ENCODE data around the gene ATPAF1. TPM values are rescaled to one million over a fixed set of nuclear protein-coding genes. Genes with fewer than 3 reads are reported as not detected.
A peak's percentile ranks its signal among the peaks of the same experiment; 100 is the strongest.

ATPAF1 gene
- total and polyA plus RNA-seq, 4 experiments from 2014 or later: 32.9 to 128 (median 57.1) TPM

GRCh38 chr1:46605232-46605631 lies 62.9 kb downstream of the ATPAF1 start:
- no peaks in the 10 kb centered on the region for H3K27me3 ChIP-seq (ENCODE audit: insufficient read depth, low read length)
- ChIA-PET CTCF (ENCODE audit: partially characterized antibody) (interaction anchor here (1.0 to 5.3 kb wide), 7 partner anchors 9 to 120 kb away, joined by 3 to 37 read pairs (median 5); partner anchors contain the start of genes ATPAF1 and MOB3C), POLR2A (ENCODE audit: partially characterized antibody) (interaction anchor here (0.6 to 8.7 kb wide), 9 partner anchors 11 to 354 kb away, joined by 3 to 182 read pairs (median 10); partner anchors contain the start of genes ATPAF1, EFCAB14 and MOB3C)
- DNase-seq: peak; percentile 30 to 66 (median 43)
- peaks cover 40 to 68% (median 57%) of the 10 kb centered on the region in 4 donors for H3K4me1 Mint-ChIP-seq
- peaks cover 19% of the 10 kb centered on the region for H3K36me3 ChIP-seq (ENCODE audit: insufficient read depth, low read length)
- peaks cover 24 to 33% of the 10 kb centered on the region in 2 donors for H3K36me3 Mint-ChIP-seq
- peak overlapping the region; percentile 93 to 97 (median 94) for H3K4me3 Mint-ChIP-seq
- peak overlapping the region; percentile 71 for H3K27ac ChIP-seq (ENCODE audit: low read depth, low read length)
- H3K27ac Mint-ChIP-seq: peak overlapping the region; percentile 41 to 97 (median 90)
- no peaks in the 10 kb centered on the region for H3K9me3 ChIP-seq (ENCODE audit: control insufficient read depth in 1 of 2, low read length in 2 of 2)
- peak overlapping the region in 1 of 2 donors; percentile 63 for H3K4me3 ChIP-seq (ENCODE audit: low read length in 2 of 2)
- intact Hi-C loops (cut with micrococcal nuclease): loop anchor here (10.0 kb wide), 1 partner anchor 70 kb away; a partner anchor contains a TSS
- H3K27me3 Mint-ChIP-seq: no peaks in the 10 kb centered on the region
- H3K9me3 Mint-ChIP-seq: no peaks in the 10 kb centered on the region
- H3K4me1 ChIP-seq (ENCODE audit: insufficient read depth, low read length): peaks cover 45% of the 10 kb centered on the region

- Histone ChIP-seq H3K27ac (ENCODE audit: low read depth, low read length) (peak within 1 kb of the TSS; percentile 71), H3K4me1 (ENCODE audit: insufficient read depth, low read length) (peaks cover 57% of the 10 kb centered on the region), H3K9me3 (ENCODE audit: control insufficient read depth in 1 of 2, low read length in 2 of 2) (no peaks in the 10 kb centered on the region), H3K36me3 (ENCODE audit: insufficient read depth, low read length) (peaks cover 10% of the 10 kb centered on the region), H3K4me3 (ENCODE audit: low read length in 2 of 2) (peak within 1 kb of the TSS; percentile 63 to 86), H3K27me3 (ENCODE audit: insufficient read depth, low read length) (no peaks in the 10 kb centered on the region)
- H3K4me3 Mint-ChIP-seq: peak within 1 kb of the TSS; percentile 93 to 97 (median 94)
- ChIA-PET CTCF (ENCODE audit: partially characterized antibody) (interaction anchor here (0.6 to 5.3 kb wide), 12 partner anchors 10 to 122 kb away, joined by 3 to 37 read pairs (median 4); partner anchors contain the start of gene MOB3C), POLR2A (ENCODE audit: partially characterized antibody) (interaction anchor here (0.7 to 8.7 kb wide), 20 partner anchors 11 to 917 kb away, joined by 3 to 182 read pairs (median 4); partner anchors contain the start of genes ATPAF1, EFCAB14, GPBP1L1 and MOB3C)
- DNase-seq: peak; percentile 98 to 99 (median 99)
- H3K36me3 Mint-ChIP-seq: peaks cover 12 to 21% of the 10 kb centered on the region in 2 donors
- no peaks in the 10 kb centered on the region for H3K9me3 Mint-ChIP-seq
- H3K27ac Mint-ChIP-seq: peak within 1 kb of the TSS; percentile 90 to 97 (median 95)
- H3K27me3 Mint-ChIP-seq: no peaks in the 10 kb centered on the region
- intact Hi-C loops (cut with micrococcal nuclease): loop anchor here (1.0 to 10.0 kb wide), 4 partner anchors 12 to 115 kb away; partner anchors contain the start of genes ATPAF1, EFCAB14 and MOB3C
- H3K4me1 Mint-ChIP-seq: peaks cover 49 to 77% (median 63%) of the 10 kb centered on the region in 4 donors
These were observed 64.2 kb downstream of the ATPAF1 start, which contains the start of gene MKNK1 for GRCh38 chr1:46603858-46604549. TSS of gene MKNK1 (minus strand) at chr1:46604268. CDS start at chr1:46583327, 20,941 bp downstream.

- ChIA-PET CTCF (ENCODE audit: partially characterized antibody) (interaction anchor here (0.6 to 5.3 kb wide), 10 partner anchors 10 to 123 kb away, joined by 3 to 37 read pairs (median 4); partner anchors contain the start of gene MOB3C), POLR2A (ENCODE audit: partially characterized antibody) (interaction anchor here (0.8 to 8.7 kb wide), 16 partner anchors 10 to 116 kb away, joined by 3 to 182 read pairs (median 4); partner anchors contain the start of genes ATPAF1, EFCAB14 and MOB3C)
- Mint-ChIP-seq H3K36me3 (peaks cover 8 to 15% of the 10 kb centered on the region in 2 donors), H3K4me3 (peak overlapping the region; percentile 93 to 97 (median 94)), H3K27ac (peak overlapping the region; percentile 90 to 97 (median 95)), H3K4me1 (peaks cover 51 to 82% (median 67%) of the 10 kb centered on the region in 4 donors), H3K9me3 (no peaks in the 10 kb centered on the region), H3K27me3 (no peaks in the 10 kb centered on the region)
- H3K4me3 ChIP-seq (ENCODE audit: low read length in 2 of 2): peak overlapping the region; percentile 60 to 86
- peaks cover 62% of the 10 kb centered on the region for H3K4me1 ChIP-seq (ENCODE audit: insufficient read depth, low read length)
- peaks cover 5% of the 10 kb centered on the region for H3K36me3 ChIP-seq (ENCODE audit: insufficient read depth, low read length)
- peak overlapping the region; percentile 71 for H3K27ac ChIP-seq (ENCODE audit: low read depth, low read length)
- intact Hi-C loops (cut with micrococcal nuclease): loop anchor here (10.0 kb wide), 1 partner anchor 69 kb away; a partner anchor contains a TSS
- no peaks in the 10 kb centered on the region for H3K27me3 ChIP-seq (ENCODE audit: insufficient read depth, low read length)
- H3K9me3 ChIP-seq (ENCODE audit: control insufficient read depth in 1 of 2, low read length in 2 of 2): no peaks in the 10 kb centered on the region
- no peak for DNase-seq
These were observed 64.7 kb downstream of the ATPAF1 start for GRCh38 chr1:46603481-46603857.

GRCh38 chr1:46601257-46602007 lies 66.7 kb downstream of the ATPAF1 start:
- Mint-ChIP-seq H3K36me3 (peaks cover 15 to 18% of the 10 kb centered on the region in 2 donors), H3K4me1 (peaks cover 54 to 95% (median 76%) of the 10 kb centered on the region in 4 donors), H3K27ac (peak overlapping the region in 6 of 7 donors; percentile 16 to 87 (median 48)), H3K4me3 (peak overlapping the region in 7 of 8 donors; percentile 28 to 85 (median 76)), H3K9me3 (no peaks in the 10 kb centered on the region), H3K27me3 (no peaks in the 10 kb centered on the region)
- no peak for DNase-seq
- H3K4me1 ChIP-seq (ENCODE audit: insufficient read depth, low read length): peaks cover 61% of the 10 kb centered on the region
- no peak overlapping the region for H3K27ac ChIP-seq (ENCODE audit: low read depth, low read length)
- CTCF ChIA-PET (ENCODE audit: partially characterized antibody): no interaction called here
- POLR2A ChIA-PET (ENCODE audit: partially characterized antibody): interaction anchor here (0.6 to 8.7 kb wide), 3 partner anchors 14 to 118 kb away, joined by 4 to 182 read pairs (median 4); partner anchors contain the start of gene MOB3C
- no peaks in the 10 kb centered on the region for H3K9me3 ChIP-seq (ENCODE audit: control insufficient read depth in 1 of 2, low read length in 2 of 2)
- intact Hi-C loops (cut with micrococcal nuclease): loop anchor here (10.0 kb wide), 1 partner anchor 67 kb away; a partner anchor contains a TSS
- no peak overlapping the region for H3K4me3 ChIP-seq (ENCODE audit: low read length in 2 of 2)
- no peaks in the 10 kb centered on the region for H3K36me3 ChIP-seq (ENCODE audit: insufficient read depth, low read length)
- H3K27me3 ChIP-seq (ENCODE audit: insufficient read depth, low read length): no peaks in the 10 kb centered on the region

- intact Hi-C loops (cut with micrococcal nuclease): no loop called here
- H3K27me3 Mint-ChIP-seq: no peaks in the 10 kb centered on the region
- peak overlapping the region in 6 of 8 donors; percentile 3 to 69 (median 14) for H3K4me3 Mint-ChIP-seq
These were observed 68.8 kb downstream of the ATPAF1 start for GRCh38 chr1:46599059-46599970.

GRCh38 chr1:46596846-46597245 lies 71.3 kb downstream of the ATPAF1 start:
- H3K9me3 Mint-ChIP-seq: no peaks in the 10 kb centered on the region
- ChIA-PET POLR2A (ENCODE audit: partially characterized antibody) (no interaction called here), CTCF (ENCODE audit: partially characterized antibody) (no interaction called here)
- no peaks in the 10 kb centered on the region for H3K27me3 ChIP-seq (ENCODE audit: insufficient read depth, low read length)
- no peak overlapping the region for H3K4me3 ChIP-seq (ENCODE audit: low read length in 2 of 2)
- intact Hi-C loops (cut with micrococcal nuclease): no loop called here
- H3K36me3 Mint-ChIP-seq: peaks cover 32 to 37% of the 10 kb centered on the region in 2 donors
- H3K27ac Mint-ChIP-seq: peak overlapping the region in 4 of 7 donors; percentile 30 to 82 (median 41)
- no peak for DNase-seq
- H3K27ac ChIP-seq (ENCODE audit: low read depth, low read length): no peak overlapping the region
- peaks cover 49% of the 10 kb centered on the region for H3K4me1 ChIP-seq (ENCODE audit: insufficient read depth, low read length)
- no peaks in the 10 kb centered on the region for H3K27me3 Mint-ChIP-seq
- no peaks in the 10 kb centered on the region for H3K9me3 ChIP-seq (ENCODE audit: control insufficient read depth in 1 of 2, low read length in 2 of 2)
- H3K4me3 Mint-ChIP-seq: no peak overlapping the region
- peaks cover 44 to 85% (median 64%) of the 10 kb centered on the region in 4 donors for H3K4me1 Mint-ChIP-seq
- H3K36me3 ChIP-seq (ENCODE audit: insufficient read depth, low read length): peaks cover 10% of the 10 kb centered on the region

More at GRCh38 chr1:46599059-46599970, 68.8 kb downstream of the ATPAF1 start:
- Histone ChIP-seq H3K27ac (ENCODE audit: low read depth, low read length) (no peak overlapping the region), H3K4me1 (ENCODE audit: insufficient read depth, low read length) (peaks cover 57% of the 10 kb centered on the region), H3K9me3 (ENCODE audit: control insufficient read depth in 1 of 2, low read length in 2 of 2) (no peaks in the 10 kb centered on the region), H3K36me3 (ENCODE audit: insufficient read depth, low read length) (no peaks in the 10 kb centered on the region), H3K27me3 (ENCODE audit: insufficient read depth, low read length) (no peaks in the 10 kb centered on the region), H3K4me3 (ENCODE audit: low read length in 2 of 2) (no peak overlapping the region)
- POLR2A ChIA-PET (ENCODE audit: partially characterized antibody): interaction anchor here (1.3 kb wide), 1 partner anchor 9 kb away, joined by 4 read pairs; no protein-coding TSS in a partner anchor
- Mint-ChIP-seq H3K27ac (peak overlapping the region; percentile 25 to 86 (median 54)), H3K4me1 (peaks cover 51 to 95% (median 73%) of the 10 kb centered on the region in 4 donors), H3K36me3 (peaks cover 14 to 15% of the 10 kb centered on the region in 2 donors), H3K9me3 (no peaks in the 10 kb centered on the region)
- DNase-seq: no peak
- CTCF ChIA-PET (ENCODE audit: partially characterized antibody): interaction anchor here (1.6 kb wide), 1 partner anchor 50 kb away, joined by 3 read pairs; no protein-coding TSS in a partner anchor

All from CD4-positive, alpha-beta memory T cell (primary cell).